ENCODE data around the gene CACNA1B.

Gene CACNA1B

DNA sequence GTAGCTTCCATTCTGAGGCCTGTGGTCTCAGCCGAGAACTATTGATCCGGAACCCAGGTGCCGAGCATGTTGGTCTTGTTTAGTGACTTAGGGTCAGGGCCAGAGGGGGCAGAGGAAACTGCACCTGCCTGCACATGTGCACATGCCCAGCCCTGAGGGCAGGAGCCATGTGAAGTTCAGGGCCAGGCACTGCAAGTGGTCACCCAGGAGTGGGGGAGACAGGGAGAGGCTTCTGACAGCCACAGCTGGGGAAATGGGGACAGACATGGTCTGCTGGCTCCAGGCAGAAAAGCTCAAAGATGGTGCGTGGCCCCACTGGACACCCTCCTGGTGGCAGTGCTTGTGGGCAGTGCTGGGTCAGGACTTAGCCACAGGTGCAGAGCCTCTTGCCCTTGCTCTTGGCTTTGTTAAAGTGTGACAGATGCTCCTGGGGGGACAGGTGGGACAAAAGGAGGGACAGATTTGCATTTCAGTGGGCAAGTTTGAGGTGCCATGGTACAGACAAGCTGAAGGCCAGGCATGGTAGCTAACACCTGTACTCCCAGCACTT lies 134.4 kb downstream of the CACNA1B start:
- no peak overlapping the region for H3K4me3 ChIP-seq (ENCODE audit: low read depth, low read length)
- TF ChIP-seq, protein P1, sequence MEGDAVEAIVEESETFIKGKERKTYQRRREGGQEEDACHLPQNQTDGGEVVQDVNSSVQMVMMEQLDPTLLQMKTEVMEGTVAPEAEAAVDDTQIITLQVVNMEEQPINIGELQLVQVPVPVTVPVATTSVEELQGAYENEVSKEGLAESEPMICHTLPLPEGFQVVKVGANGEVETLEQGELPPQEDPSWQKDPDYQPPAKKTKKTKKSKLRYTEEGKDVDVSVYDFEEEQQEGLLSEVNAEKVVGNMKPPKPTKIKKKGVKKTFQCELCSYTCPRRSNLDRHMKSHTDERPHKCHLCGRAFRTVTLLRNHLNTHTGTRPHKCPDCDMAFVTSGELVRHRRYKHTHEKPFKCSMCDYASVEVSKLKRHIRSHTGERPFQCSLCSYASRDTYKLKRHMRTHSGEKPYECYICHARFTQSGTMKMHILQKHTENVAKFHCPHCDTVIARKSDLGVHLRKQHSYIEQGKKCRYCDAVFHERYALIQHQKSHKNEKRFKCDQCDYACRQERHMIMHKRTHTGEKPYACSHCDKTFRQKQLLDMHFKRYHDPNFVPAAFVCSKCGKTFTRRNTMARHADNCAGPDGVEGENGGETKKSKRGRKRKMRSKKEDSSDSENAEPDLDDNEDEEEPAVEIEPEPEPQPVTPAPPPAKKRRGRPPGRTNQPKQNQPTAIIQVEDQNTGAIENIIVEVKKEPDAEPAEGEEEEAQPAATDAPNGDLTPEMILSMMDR (IDR thresholded peaks at IDR 0.05; ENCODE audit: borderline replicate concordance, insufficient read depth, low read depth, low read length): no peak

DNA sequence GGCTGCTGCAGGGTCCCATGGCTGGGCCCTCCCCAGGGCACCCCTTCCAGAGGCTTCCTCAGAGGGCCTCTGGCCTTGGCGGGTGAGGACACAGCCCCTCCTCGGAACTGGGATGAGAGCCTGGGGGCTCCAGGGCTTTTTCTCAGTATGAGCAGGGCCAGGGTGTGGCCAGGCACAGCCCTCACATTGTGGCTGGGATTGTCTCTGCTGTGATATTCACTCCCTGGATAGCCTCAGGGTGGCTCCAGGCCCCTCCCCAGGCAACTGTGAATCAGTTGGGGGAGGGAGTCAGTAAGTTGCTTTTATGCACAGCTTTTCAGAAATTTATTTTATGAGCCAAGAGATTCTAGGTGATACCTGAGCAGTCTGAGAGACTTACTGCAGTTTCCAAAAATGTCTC lies 135.7 kb downstream of the CACNA1B start:
- TF ChIP-seq, protein P1 (IDR thresholded peaks at IDR 0.05; ENCODE audit: borderline replicate concordance, insufficient read depth, low read depth, low read length): no peak

GRCh38 chr9:138013836-138014562 lies 136.4 kb downstream of the CACNA1B start:
- TF ChIP-seq, protein P1 (IDR thresholded peaks at IDR 0.05; ENCODE audit: borderline replicate concordance, insufficient read depth, low read depth, low read length): no peak
- H3K4me3 ChIP-seq (ENCODE audit: low read depth, low read length): no peak overlapping the region

More for the DNA sequence above, 135.7 kb downstream of the CACNA1B start:
- H3K4me3 ChIP-seq (ENCODE audit: low read depth, low read length): no peak overlapping the region

GRCh38 chr9:138014563-138014945 lies 137.0 kb downstream of the CACNA1B start:
- TF ChIP-seq, protein P1 (IDR thresholded peaks at IDR 0.05; ENCODE audit: borderline replicate concordance, insufficient read depth, low read depth, low read length): no peak
- no peak overlapping the region for H3K4me3 ChIP-seq (ENCODE audit: low read depth, low read length)

DNA sequence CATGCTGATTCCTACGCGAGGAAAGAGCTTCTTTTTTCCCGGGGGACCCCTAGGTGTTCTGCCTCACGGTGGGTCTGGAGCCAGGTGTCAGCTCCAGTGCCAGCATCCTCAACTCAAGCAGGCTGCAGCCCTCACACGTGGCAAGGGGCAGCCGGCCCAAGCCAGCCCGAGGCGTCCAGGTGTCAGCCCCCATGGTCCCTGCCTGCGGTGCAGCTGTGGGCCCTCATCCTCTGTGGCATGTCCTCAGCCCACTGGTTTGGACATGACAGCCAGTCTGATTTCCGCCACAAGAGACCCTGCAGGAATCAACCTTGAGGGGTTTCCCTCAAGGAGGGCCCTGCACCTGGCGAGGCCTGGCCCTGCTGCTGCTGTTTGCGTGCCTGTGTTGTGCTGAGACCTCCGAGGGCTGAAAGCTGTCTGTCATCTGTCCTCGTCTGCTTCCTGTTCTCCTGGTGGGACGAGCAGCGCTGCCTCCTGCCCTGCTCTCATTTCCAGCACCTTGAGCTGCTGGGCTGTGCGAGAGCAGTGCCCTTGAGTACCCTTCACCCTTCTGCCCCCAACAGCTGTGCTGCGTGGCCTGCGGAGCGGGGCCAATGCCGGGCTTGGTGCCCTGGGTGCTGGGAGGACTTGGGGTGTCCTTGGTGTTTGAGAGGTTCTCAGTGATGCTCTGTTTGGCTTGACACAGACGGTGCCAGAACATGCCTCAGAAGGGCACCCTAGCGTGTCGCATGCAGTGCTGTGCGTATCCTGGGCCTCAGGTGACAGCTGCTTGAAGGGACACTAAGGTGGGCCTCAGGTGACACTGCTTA lies 137.6 kb downstream of the CACNA1B start:
- TF ChIP-seq, protein P1 (IDR thresholded peaks at IDR 0.05; ENCODE audit: borderline replicate concordance, insufficient read depth, low read depth, low read length): no peak
- no peak overlapping the region for H3K4me3 ChIP-seq (ENCODE audit: low read depth, low read length)

DNA sequence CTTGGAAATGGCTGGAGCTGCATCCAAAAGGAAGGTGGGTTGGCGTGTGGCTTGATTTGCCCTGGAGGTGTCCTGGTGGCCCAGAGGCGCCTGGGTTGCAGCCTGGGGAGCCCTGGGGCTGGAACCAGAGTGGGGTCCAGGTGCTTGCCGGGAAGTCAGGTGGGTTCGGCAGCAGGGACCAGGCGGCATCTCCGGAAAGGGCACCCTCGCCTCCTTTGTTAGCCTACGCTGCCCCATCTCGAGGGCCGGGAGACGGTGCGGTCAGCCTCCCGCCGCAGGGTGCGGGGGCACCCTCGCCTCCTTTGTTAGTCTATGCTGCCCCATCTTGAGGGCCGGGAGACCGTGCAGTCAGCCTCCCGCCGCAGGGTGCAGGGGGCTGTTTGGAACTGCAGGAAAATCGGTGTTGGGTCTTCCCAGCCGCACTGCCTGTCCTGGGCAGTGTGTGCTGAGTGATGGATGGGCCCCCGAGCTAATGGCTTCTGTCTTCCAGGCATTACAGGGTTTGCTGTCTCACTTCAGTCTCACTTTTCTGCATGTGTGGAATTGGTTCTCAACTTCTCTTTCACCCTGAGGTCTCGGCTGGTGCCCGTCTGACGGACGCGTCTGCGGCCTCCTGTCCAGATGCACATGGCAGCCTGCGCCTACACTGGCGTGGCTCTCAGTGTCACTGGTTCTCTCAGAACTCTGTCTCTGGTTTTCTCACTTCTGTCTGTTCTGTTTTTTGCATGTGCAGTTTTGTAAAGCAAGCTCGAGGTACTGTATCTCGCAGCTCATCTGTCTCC lies 139.0 kb downstream of the CACNA1B start:
- TF ChIP-seq, protein P1 (IDR thresholded peaks at IDR 0.05; ENCODE audit: borderline replicate concordance, insufficient read depth, low read depth, low read length): no peak
- no peak overlapping the region for H3K4me3 ChIP-seq (ENCODE audit: low read depth, low read length)
